HG02840 (cell line): Measurements from ENCODE around the gene ATP8B1.

Experiments used
- ATAC-seq: cut with Tn5 transposase; IDR thresholded peaks from one replicate; pipeline ENCODE4 v1.9.1; 2021; ENCODE audit warnings: mild to moderate bottlenecking, moderate library complexity, moderate number of reproducible peaks; ENCODE audit not compliant: unreplicated experiment, low FRiP score

Gene ATP8B1

DNA sequence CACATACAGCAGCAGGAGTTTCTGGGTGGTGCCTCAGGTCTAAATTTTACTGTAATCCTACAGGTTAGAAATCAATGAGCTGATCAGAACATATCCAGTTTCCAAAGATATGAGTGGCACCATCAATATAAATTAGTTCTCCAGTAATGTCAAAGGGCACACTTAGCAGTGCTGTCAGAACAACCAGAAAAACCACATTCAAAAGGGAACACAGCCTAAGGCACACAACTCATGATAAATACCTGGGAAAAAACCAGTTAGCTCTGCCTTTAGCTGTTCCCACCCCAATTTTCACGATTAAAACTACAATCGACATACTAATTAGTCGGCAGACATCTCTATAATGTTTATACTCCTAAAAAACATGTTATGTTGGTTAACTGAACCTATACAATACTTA, 31.5 kb downstream of the ATP8B1 start:
- ATAC-seq, result no peak

DNA sequence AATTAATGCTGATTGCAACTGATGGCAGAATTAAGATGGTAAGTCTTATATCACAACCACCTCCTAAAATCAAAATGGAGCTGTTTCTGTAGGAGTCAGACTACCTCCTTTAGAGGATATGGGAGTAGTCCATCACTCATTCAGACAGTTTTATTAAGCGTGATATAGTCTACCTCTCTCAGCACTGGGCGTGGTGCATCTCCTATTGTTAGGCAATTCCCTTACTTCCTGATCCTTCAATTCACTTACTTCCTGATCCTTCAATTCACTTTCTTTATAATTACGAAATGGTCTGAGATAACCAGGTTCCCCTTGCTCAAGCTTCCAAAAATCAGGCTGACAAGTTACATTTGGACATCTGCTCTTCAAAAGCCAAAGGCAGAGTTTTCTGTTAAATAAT, 31.9 kb downstream of the ATP8B1 start:
- no peak for ATAC-seq

DNA sequence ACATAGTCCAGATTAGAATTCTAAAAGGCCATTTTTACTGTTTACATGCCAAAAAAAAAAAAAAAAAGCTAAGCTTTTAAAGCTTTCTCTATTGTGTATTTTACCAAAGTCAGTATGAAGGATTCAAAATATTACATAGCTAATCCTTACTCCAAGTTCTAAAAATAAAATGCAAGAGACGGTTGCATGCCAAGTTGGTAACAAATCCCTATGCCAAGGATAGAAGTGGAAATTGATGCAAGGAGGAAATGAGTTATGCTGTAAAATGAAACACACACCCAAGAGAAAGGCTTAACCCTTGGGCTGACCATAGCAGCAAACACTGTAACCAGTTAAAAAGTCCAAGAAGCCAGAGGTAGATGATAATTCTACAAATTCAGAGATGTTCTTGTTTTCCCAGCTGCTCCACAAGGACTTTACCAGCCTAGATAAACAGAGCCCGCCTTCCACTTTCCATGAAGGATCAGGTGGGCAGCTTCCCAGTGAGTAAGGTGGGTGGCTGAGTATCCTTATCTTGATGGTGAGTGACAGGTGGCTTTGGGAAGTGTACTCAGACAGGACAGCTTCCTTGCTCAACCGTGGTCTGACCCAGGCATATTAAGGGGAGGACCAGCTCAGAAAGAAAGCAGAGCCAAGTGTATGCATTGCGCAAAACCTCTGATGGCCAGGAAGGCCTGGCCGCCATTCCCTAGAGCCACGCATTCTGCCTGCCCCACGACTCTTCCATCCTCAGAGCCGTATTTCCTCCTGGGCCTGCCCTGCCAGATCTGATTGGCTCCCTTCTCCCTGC, 34.4 kb downstream of the ATP8B1 start:
- no peak for ATAC-seq

DNA sequence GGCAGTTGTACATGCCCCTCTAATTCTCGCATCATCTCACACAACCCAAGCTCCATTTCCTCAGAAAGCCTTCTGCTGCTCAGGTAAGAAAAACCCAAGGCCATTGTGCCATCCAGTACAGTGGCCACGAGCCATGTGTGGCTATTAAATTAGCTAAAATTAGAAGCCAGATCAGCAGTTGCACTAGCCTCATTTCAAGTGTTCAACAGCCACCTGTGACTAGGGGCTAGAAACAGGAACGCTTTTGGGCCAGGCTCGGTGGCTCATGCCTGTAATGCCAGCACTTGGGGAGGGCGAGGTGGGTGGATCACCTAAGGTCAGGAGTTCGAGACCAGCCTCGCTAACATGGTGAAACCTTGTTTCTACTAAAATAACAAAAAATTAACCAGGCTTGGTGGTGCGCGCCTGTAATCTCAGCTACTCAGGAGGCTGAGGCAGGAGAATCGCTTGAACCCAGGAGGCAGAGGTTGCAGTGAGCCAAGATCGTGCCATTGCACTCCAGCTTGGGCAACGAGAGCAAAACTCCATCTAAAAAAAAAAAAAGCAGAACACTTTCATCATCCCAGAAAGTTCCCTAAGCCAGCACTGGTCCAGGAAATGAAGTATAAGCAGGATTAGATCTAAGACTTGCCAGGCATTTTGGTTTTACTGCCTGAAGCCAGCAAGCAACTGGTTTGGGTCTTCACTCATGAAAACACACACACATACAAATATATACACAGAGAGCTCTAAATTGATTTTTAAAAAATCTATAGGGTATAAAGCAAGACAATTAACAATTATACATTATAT, 35.7 kb downstream of the ATP8B1 start:
- ATAC-seq, result no peak

DNA sequence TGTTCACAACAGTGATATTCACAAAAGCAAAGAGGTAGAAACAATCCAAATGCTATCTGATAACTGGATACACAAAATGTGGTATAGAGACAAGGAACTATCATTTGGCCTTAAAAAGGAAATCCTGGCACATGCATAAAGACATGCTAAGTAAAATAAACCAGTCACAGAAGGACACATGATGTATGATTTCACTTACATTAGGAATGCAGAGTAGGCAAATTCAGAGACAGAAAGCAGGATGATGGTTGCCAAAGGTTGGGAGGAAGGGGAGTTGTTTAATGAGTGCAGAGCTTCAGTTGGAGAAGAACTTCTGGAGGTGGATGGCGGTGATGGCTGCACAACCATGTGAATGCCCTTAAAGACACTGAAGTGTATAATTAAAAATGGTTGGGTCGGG, 38.1 kb downstream of the ATP8B1 start:
- no peak for ATAC-seq

DNA sequence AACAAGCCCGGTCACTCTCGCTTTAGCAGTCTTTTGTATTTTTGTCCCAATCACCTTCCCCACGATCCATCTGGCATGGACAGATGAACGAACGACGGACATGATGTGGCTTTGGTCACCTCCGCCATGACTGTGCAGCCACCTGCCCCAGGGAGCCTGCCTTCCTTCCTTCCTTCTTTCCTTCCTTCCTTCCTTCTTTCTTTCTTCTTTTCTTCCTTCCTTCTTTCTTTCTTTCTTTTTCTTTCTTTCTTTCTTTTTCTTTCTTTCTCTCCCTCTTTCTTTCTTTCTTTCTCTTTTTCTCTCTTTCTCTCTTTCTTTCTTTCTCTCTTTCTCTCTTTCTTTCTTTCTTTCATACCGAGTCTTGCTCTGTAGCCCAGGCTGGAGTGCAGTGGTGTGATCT, 39.0 kb downstream of the ATP8B1 start:
- no peak for ATAC-seq

DNA sequence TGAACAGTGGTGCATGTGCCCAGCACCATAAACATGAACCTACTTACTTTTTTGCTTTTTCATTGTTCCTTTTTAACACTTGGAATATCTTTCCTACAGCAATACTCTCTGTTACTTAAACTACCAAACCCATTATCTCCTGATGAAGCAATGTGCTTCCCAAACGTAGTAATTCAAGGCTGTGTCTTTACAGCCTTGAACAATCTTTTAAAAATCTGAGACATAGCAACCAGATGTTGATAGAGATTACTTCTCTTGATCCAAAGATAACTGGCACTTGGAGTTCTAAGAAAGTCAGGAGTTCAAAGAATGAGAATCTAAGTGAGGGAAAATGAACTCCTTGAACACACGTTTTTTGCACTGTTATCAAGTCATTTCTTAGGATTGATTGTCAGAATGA, 40.4 kb downstream of the ATP8B1 start:
- no peak for ATAC-seq

DNA sequence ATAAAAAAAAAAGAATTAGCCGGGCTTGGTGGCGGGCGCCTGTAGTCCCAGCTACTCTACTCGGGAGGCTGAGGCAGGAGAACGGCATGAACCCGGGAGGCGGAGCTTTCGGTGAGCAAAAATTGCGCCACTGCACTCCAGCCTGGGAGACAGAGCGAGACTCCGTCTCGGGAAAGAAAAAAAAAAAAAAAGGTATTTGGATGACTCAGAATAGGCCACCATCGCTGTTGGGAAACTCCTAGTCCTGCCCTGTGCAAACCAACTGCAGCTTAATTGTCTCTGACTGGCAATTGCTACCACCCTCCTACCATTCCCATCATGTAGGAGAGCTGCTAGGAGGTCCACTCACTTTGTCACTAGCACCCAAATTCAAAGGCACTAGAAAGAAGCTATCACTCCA, 43.5 kb downstream of the ATP8B1 start:
- no peak for ATAC-seq

DNA sequence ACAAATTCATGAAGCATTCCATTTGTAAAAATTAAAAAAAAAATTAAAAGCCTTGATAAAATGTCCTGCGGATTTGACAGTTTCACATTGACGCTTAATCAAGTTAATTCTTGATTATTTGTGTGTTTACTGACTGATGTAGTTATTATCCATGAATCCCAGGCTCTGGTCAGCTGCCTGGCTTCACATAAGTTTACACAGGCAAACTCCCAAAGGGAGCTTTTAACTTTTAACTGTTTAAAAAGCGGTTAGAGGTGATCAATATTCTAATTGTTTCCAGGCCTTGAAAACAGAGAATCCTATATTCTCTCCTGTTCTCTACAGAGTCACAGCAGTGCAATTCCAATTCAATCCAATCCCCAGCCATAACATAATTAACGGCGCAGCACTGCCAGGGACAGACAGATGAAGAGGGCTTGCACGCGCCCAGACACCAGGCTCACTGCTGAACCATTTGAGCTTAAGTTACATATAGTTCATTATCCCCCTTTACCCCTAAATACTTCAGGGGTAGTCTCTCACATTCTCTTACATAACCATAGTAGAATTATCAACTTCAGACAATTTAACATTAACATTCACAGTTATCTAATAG, 47.5 kb downstream of the ATP8B1 start:
- no peak for ATAC-seq

DNA sequence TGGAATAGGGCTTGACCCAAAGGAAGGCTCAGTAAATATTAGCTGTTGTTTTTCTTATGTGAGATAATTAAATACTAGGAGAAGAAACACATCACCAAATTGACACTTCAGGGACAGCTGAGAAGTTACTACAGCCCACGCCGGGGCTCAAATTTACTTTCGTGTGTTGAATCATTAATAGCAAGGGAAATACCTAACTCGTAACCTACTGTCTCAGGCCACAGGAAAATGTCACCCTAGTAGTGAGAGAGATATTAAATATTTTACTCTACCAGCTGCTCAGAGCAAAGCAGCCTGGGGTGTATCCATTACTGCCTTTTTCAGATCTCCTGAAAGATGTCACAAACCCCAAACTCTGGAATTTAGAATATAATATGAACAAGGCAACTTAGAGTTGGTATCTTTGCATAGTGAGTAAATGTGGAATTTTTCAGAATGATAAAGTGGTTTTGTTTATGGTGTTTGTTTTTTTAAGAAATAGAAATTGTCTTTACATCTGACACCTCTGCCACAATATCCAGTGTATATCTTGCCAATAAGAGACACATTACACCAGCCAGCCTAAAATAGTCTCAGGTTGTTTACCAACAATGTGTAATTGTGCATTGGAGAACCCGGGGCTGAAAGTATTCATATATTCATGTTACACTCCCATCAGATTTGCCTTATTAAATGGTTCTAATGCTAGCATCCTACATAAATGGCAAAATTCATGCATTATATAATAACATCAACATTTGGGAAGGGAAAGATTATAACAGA, 48.4 kb downstream of the ATP8B1 start:
- ATAC-seq, result no peak

DNA sequence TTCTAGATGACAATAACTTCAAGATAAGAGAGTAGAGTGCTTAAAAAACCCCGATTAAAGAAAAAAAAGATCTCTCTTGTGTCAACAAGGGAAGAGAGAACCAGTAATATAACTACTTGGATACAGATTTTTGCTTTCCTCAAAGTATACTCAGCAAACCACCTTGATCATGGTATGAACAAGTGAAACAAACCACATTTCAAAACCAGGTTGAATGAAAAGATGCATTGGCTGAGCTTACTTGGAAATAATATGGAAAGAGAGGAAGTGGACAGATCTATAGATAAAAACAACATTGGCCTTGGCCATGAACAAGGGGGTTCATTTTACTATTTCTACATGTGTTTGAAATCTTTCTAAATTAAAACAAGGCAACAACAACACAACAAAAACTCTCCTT, 50.1 kb downstream of the ATP8B1 start:
- ATAC-seq, result no peak

DNA sequence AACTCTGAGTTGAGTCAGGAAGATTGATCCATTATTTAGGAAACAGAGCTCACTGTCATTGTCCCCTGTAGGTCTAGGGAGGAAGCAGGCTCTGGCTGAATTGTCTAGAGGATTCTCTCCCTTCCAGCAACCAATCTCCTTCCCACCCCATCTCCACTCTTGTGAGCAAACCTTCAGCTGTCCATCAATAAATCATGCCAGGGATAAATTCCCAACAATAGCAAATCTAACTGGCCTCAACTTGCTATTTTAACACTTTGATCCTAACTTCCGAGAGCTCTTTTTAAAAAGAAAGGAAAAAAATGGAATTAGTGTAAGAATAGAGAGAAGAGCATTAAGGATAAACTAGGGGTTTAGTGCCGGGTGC, 53.5 kb downstream of the ATP8B1 start:
- ATAC-seq, result no peak

DNA sequence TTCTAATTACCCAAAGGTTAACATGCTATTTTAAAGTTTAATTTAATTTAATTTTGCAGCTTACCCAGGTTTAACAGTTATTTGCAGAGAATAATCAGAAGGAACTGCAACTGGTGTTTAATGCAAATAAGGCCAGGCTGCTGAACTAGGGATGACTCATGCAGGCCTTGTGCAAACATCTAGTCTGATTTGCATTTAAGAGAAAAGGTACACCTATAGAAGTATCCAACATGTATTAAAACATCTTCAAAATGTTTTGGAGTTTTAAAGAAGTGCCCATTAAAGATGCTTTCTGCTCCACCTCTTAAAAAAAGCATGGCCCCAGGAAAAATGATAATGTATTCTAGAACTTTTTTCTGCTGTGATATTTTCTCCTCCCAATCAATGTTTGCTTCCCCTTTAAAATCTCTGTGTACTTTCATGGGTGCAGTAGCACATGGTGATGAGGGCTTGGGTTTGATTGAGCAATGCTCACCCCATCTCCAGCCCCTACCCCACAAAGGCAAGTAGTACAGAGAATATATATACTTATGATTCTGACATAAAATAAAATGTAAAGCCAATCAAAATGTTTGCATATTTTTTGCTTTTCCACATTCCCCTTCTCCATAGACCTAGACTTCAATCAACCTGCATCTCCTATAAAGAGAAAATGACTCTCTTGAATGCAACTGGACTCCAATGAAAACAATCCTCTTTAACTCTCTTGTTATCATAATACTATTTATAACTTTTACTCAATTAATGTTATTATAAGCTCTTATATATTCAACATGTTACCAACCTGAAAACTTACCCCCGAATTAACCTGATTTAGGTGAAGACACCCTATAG, 54.1 kb downstream of the ATP8B1 start:
- ATAC-seq, result peak; percentile 93

DNA sequence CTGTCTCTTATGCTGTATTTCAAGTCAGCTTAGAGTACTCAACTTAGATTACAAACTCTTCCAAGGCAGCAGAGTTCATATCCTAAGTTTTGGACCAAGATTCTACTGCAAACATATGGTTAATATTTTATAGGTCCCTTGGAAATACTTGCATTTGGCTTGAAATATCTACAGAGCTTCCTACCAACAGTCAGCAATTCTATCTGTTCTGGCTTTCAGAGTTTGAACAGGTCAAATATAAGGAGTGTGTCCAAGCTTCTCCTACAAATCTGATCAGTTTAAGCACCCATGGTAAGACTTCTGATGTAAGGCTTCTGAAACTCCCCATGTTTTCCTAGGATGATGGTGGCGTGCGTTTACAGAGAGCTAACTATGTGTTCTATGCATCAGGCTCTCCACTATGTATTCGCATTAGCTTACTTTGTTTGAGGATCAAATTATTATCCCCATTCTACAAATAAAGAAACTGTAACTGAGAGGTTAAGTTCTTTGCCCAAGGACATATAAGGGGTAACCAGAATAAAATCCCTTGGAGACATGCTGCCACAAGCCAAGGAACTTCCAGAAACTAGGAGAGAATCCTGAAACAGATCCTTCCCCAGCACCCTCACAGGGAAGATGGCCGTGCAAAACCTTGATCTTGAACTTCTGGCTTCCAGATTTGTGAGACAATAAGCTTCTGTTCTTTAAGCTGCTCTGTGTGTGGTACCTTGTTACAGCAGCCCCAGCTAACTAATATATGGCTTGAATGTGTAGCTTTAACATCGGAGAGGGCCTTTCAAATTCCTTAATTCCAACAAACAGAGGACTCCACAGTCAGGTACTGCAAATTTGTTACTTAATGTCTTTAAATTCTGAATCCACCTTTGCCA, 55.1 kb downstream of the ATP8B1 start:
- no peak for ATAC-seq

DNA sequence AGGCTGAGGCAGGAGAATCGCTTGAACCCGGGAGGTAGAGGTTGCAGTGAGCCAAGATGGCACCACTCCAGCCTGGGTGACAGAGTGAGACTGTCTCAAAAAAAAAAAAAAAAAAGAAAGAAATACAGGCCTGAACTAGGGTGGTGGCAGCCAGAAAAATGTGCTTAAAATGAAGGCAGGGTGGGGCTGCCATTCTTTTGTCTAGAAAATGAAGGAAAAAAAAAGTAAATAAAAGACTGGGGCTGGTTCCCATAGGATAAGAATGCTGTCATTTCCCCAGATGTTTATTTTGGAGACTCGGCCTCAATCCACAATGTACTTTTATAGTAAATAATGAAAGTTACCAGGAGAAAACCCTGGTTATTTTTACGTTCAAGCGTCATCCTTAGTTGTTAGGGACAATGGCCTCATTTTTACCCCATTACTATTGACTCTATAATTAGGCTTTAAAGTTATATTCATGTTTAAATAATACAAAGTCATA, 58.9 kb downstream of the ATP8B1 start:
- ATAC-seq, result no peak

DNA sequence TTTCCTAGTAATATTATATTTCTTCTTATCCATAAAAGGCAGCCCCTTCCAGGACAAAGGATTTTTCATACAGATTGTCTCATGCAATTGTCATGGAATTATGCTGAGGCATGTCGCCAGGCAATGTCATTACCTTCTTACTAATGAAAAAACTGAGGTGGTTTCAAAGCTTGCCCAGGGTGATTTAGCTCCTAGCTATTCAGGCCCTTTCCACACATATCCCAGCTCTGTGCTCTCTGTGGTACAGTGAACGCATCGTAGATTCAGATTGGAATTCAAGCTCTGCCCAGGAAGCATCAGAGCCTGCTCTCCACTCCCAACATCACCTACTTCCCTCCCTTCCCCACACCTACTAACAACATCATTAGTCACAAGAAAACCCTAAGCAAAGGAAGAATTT, 60.1 kb downstream of the ATP8B1 start:
- no peak for ATAC-seq

DNA sequence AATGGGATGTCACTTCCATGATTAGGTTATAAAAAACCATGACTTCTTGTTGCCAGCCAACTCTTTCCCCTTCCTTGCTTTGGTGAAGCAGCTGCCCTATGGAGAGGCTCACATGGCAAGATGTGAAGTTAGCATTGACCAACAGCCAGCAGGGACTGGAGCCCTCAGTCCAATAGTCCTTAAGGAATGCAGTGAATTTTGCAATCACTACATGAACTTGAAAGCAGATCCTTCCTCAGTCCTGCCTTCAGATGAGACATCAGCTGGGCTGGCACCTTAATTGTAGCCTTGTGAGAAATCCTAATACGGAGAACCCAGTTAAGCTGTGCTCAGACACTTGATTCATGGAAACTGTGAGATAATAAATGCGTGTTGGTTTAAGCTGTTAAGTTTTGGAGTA, 61.8 kb downstream of the ATP8B1 start:
- ATAC-seq, result no peak

DNA sequence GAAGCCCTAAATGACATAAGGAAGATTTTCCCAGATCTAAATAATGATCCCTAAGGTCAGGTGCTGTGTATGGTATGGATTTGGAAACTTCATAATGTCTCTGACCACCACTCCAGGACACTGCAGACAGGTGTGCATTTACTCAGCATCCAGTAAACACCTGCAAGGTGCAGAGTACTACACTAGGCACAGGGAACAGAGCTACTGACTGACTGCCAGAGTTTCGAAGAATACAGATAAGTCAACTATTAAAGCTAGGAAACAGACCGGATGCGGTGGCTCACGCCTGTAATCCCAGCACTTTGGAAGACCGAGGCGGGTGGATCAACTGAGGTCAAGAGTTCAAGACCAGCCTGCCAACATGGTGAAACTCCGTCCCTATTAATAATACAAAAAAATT, 65.0 kb downstream of the ATP8B1 start:
- ATAC-seq, result no peak
